ENCODE measurements around the gene MCC. TPM values are rescaled to one million over a fixed set of nuclear protein-coding genes. Genes with fewer than 3 reads are reported as not detected.

Gene MCC
- total RNA-seq, 1 donor from 2014 or later: 14.0 TPM

- Mint-ChIP-seq H3K4me3 (ENCODE audit: unreplicated experiment) (no peak overlapping the region), H3K27me3 (ENCODE audit: unreplicated experiment) (no peaks in the 10 kb centered on the region), H3K27ac (ENCODE audit: unreplicated experiment) (peak overlapping the region; percentile 9), H3K36me3 (ENCODE audit: unreplicated experiment) (no peaks in the 10 kb centered on the region), H3K4me1 (ENCODE audit: unreplicated experiment) (peaks cover 30% of the 10 kb centered on the region), H3K9me3 (ENCODE audit: unreplicated experiment) (no peaks in the 10 kb centered on the region)
- DNase-seq (ENCODE audit: extremely low spot score, unreplicated experiment): no peak
- no peak for TF ChIP-seq CTCF (IDR thresholded peaks at IDR 0.05)
These were observed 269.2 kb downstream of the MCC start for GRCh38 chr5:113218906-113219517.

GRCh38 chr5:113218200-113218599 is 270.1 kb downstream of the MCC start:
- DNase-seq (ENCODE audit: extremely low spot score, unreplicated experiment): no peak
- Mint-ChIP-seq H3K27ac (ENCODE audit: unreplicated experiment) (no peak overlapping the region), H3K4me1 (ENCODE audit: unreplicated experiment) (peaks cover 25% of the 10 kb centered on the region), H3K4me3 (ENCODE audit: unreplicated experiment) (no peak overlapping the region), H3K36me3 (ENCODE audit: unreplicated experiment) (no peaks in the 10 kb centered on the region), H3K9me3 (ENCODE audit: unreplicated experiment) (no peaks in the 10 kb centered on the region), H3K27me3 (ENCODE audit: unreplicated experiment) (no peaks in the 10 kb centered on the region)
- no peak for TF ChIP-seq CTCF (IDR thresholded peaks at IDR 0.05)

GRCh38 chr5:113217619-113218184 is 270.6 kb downstream of the MCC start:
- Mint-ChIP-seq H3K36me3 (ENCODE audit: unreplicated experiment) (no peaks in the 10 kb centered on the region), H3K4me3 (ENCODE audit: unreplicated experiment) (no peak overlapping the region), H3K9me3 (ENCODE audit: unreplicated experiment) (no peaks in the 10 kb centered on the region), H3K27ac (ENCODE audit: unreplicated experiment) (no peak overlapping the region), H3K27me3 (ENCODE audit: unreplicated experiment) (no peaks in the 10 kb centered on the region), H3K4me1 (ENCODE audit: unreplicated experiment) (peaks cover 25% of the 10 kb centered on the region)
- no peak for DNase-seq (ENCODE audit: extremely low spot score, unreplicated experiment)
- no peak for TF ChIP-seq CTCF (IDR thresholded peaks at IDR 0.05)

DNA sequence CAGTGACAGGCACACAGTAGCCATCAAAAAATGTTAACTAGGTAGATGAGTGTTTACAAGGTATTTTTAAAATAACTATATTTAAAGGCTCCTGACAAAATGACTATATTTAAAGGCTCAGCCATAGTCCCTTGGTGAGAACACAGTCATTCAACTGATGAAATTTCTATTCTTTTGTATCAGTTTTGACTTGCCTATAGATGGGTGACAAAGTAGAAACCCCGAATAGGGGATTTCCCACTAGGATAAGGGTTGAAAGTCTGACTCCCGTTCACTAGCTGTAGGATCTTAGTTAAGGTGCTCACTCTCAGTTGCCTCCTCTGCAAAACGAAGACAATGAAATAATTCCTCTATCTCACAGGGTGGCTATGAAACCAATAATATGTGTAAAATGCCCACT is 271.7 kb downstream of the MCC start:
- H3K4me3 Mint-ChIP-seq (ENCODE audit: unreplicated experiment): no peak overlapping the region
- no peaks in the 10 kb centered on the region for H3K9me3 Mint-ChIP-seq (ENCODE audit: unreplicated experiment)
- no peaks in the 10 kb centered on the region for H3K36me3 Mint-ChIP-seq (ENCODE audit: unreplicated experiment)
- peaks cover 28% of the 10 kb centered on the region for H3K4me1 Mint-ChIP-seq (ENCODE audit: unreplicated experiment)
- H3K27me3 Mint-ChIP-seq (ENCODE audit: unreplicated experiment): no peaks in the 10 kb centered on the region
- no peak for TF ChIP-seq CTCF (IDR thresholded peaks at IDR 0.05)
- DNase-seq (ENCODE audit: extremely low spot score, unreplicated experiment): peak; percentile 3
- no peak overlapping the region for H3K27ac Mint-ChIP-seq (ENCODE audit: unreplicated experiment)

DNA sequence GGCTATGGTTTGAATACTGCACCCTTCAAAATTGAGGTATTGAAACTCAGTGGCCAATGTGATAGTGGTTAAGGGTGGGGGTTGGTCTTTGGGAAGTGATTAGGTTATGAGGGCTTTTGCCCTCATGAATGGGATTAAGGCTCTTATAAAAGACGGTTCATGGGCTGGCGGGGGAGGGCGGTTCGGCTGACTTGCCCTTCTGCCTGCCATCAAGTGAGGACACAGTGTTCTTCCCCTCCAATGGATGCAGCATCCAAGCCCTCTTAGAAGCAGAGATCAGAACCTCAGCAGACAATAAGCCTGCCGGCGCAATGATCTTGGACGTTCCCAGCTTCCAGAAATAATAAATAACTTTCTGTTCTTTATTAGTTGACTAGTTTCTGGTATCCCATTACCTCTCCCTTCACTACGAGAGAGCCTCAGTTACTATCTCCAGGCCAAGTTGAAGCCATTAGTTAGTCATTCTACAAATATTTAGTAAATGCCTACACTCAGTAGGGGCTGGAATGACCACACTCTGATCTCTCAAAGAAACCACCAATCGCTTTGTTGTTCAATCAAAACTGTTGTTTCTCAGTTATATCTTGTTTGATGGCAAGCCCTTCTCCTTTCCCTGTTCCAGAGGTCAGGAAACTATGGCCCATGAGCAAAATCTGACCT is 272.7 kb downstream of the MCC start:
- TF ChIP-seq CTCF (IDR thresholded peaks at IDR 0.05): no peak
- DNase-seq (ENCODE audit: extremely low spot score, unreplicated experiment): peak; percentile 32
- no peaks in the 10 kb centered on the region for H3K9me3 Mint-ChIP-seq (ENCODE audit: unreplicated experiment)

More for the DNA sequence above, 272.7 kb downstream of the MCC start:
- H3K4me3 Mint-ChIP-seq (ENCODE audit: unreplicated experiment): no peak overlapping the region
- no peaks in the 10 kb centered on the region for H3K27me3 Mint-ChIP-seq (ENCODE audit: unreplicated experiment)
- no peak overlapping the region for H3K27ac Mint-ChIP-seq (ENCODE audit: unreplicated experiment)
- H3K4me1 Mint-ChIP-seq (ENCODE audit: unreplicated experiment): peaks cover 28% of the 10 kb centered on the region
- no peaks in the 10 kb centered on the region for H3K36me3 Mint-ChIP-seq (ENCODE audit: unreplicated experiment)

Data from osteocyte (in vitro differentiated cells).